ENCODE data around the gene MADCAM1. TPM values are rescaled to one million over a fixed set of nuclear protein-coding genes. Genes with fewer than 3 reads are reported as not detected.

The MADCAM1 gene
- total and polyA plus RNA-seq, 7 experiments from 2014 or later: 0.12 to 1.8 (median 0.61) TPM; not detected in 2

DNA sequence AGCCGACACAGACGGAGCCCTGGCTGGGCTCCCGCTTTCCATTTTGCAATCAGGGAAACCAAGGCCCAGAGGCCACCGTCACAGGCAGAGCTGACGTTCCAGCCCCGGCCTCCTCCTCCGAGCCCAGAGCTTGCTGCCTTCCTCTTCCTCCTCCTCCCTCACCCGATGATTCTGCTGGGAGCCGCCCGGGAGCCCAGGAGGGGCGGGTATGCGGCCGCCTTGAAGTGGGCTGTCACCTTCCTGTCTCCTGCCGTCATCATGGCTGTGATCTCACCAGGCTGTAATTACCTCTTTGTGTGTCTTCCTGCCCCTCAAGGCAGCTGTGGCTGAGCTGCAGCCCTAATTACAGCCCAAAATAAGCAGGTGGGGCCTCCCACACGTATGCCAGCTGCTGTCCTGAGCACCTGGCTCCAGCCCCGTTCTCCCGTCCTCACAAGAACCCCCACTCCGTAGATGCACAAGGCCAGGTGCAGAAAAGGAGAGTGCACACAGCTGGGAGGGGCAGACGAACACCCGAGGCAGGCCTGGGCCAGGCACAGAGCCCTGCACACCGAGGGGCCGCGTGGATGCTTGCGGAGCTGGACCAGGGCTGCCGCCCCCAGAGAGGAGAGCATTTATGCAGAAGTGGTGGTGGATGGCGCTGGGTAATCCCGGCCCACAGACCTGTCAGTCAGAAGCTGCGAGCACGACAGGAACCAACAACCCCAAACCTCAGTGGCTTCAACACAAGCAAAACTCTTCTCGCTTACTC is 15.0 kb downstream of the MADCAM1 start:
- Histone ChIP-seq H3K9me3 (ENCODE audit: control insufficient read depth in 2 of 3, low read length in 3 of 3) (no peaks in the 10 kb centered on the region), H3K27ac (ENCODE audit: low read depth, low read length) (peak overlapping the region; percentile 98), H3K4me3 (ENCODE audit: low read length) (peak overlapping the region; percentile 68), H3K4me1 (ENCODE audit: control insufficient read depth in 2 of 2, insufficient read depth in 2 of 2, low read length in 2 of 2) (peaks cover 36 to 45% of the 10 kb centered on the region in 2 donors), H3K36me3 (ENCODE audit: control insufficient read depth in 2 of 3, insufficient read depth in 3 of 3, low read length in 3 of 3) (peaks cover 0 to 6% (median 0%) of the 10 kb centered on the region in 3 experiments), H3K27me3 (ENCODE audit: control insufficient read depth in 2 of 2, insufficient read depth in 2 of 2, low read length in 2 of 2) (no peaks in the 10 kb centered on the region)
- peak; percentile 73 to 97 (median 96) for DNase-seq
- H3K36me3 Mint-ChIP-seq: peaks cover 0 to 22% (median 3%) of the 10 kb centered on the region in 5 donors
- ATAC-seq: peak; percentile 73
- H3K27ac Mint-ChIP-seq: peak overlapping the region; percentile 93 to 100 (median 98)
- no peaks in the 10 kb centered on the region for H3K27me3 Mint-ChIP-seq
- intact Hi-C loops (cut with micrococcal nuclease): loop anchor here (1.0 to 2.0 kb wide), 9 partner anchors 8 to 286 kb away; partner anchors contain the start of genes CDC34 (in 2 of the 2), BSG (in 1 of the 2) and PTBP1 (in 1 of the 2)
- ChIA-PET CTCF (interaction anchor here (0.5 to 3.9 kb wide), 9 partner anchors 10 to 228 kb away, joined by 3 to 28 read pairs (median 3); partner anchors contain the start of gene CDC34), POLR2A (interaction anchor here (0.7 to 4.0 kb wide), 16 partner anchors 9 to 925 kb away, joined by 3 to 70 read pairs (median 5); partner anchors contain the start of genes BSG, CDC34 and RNF126)
- H3K4me1 Mint-ChIP-seq: peaks cover 34 to 66% (median 45%) of the 10 kb centered on the region in 7 donors
- peaks cover 0 to 4% (median 0%) of the 10 kb centered on the region in 11 donors for H3K9me3 Mint-ChIP-seq
- H3K4me3 Mint-ChIP-seq: peak overlapping the region; percentile 84 to 95 (median 88)

DNA sequence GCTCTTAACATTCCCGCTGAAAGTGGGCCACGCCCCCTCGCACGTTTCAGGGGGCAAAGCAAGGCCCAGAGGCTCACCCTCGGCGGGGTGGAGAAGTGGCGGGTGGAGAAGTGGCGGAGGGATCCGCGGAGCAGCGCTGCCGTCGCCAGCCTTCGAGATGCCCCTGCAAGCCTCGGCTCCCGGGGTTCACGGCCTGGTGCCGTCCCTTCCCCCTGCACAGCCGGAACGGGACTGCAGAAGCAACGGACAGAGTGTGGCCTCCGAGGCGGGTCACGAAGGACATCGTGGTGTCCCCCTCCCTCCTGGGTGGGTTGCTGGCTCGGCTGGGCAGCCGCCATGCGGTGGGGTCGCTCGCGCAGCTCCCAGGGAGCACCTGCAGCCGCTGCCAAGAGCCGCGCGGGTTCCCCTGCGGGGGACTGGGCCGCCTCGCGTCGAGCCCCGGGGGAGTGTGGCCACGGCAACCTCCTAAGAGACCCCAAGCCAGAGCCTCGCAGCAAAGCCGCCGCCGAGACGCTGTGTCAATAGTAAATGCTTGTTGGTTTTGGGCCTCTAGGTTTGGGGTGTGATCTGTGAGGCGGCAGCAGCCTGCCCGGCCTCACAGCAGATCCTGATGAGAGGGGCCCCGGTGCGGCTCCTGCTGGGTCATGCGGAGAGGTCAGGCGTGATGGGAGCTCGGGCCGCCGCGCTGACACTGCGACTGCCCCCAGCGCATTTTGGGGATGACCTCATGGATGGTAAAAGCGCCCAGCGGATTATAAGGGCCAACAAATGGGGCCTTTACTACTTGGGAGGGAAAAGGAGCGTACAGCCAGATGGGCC is 16.5 kb downstream of the MADCAM1 start:
- Mint-ChIP-seq H3K27ac (peak overlapping the region; percentile 93 to 100 (median 98)), H3K27me3 (no peaks in the 10 kb centered on the region), H3K4me1 (peaks cover 36 to 67% (median 47%) of the 10 kb centered on the region in 7 donors), H3K4me3 (peak overlapping the region in 2 of 10 donors; percentile 84 to 87), H3K36me3 (peaks cover 0 to 27% (median 3%) of the 10 kb centered on the region in 5 donors), H3K9me3 (peaks cover 0 to 2% (median 0%) of the 10 kb centered on the region in 11 donors)
- POLR2A ChIA-PET: interaction anchor here (0.7 to 4.0 kb wide), 2 partner anchors 18 to 122 kb away, joined by 3 to 70 read pairs; partner anchors contain the start of gene CDC34
- peak overlapping the region; percentile 98 for H3K27ac ChIP-seq (ENCODE audit: low read depth, low read length)
- intact Hi-C loops (cut with micrococcal nuclease): no loop called here
- no peaks in the 10 kb centered on the region for H3K27me3 ChIP-seq (ENCODE audit: control insufficient read depth in 2 of 2, insufficient read depth in 2 of 2, low read length in 2 of 2)
- CTCF ChIA-PET: no interaction called here
- peaks cover 0 to under 1% (median 0%) of the 10 kb centered on the region in 3 experiments for H3K36me3 ChIP-seq (ENCODE audit: control insufficient read depth in 2 of 3, insufficient read depth in 3 of 3, low read length in 3 of 3)
- peaks cover 34 to 43% of the 10 kb centered on the region in 2 donors for H3K4me1 ChIP-seq (ENCODE audit: control insufficient read depth in 2 of 2, insufficient read depth in 2 of 2, low read length in 2 of 2)
- no peak for ATAC-seq
- no peak for DNase-seq
- no peak overlapping the region for H3K4me3 ChIP-seq (ENCODE audit: low read length)
- H3K9me3 ChIP-seq (ENCODE audit: control insufficient read depth in 2 of 3, low read length in 3 of 3): no peaks in the 10 kb centered on the region

DNA sequence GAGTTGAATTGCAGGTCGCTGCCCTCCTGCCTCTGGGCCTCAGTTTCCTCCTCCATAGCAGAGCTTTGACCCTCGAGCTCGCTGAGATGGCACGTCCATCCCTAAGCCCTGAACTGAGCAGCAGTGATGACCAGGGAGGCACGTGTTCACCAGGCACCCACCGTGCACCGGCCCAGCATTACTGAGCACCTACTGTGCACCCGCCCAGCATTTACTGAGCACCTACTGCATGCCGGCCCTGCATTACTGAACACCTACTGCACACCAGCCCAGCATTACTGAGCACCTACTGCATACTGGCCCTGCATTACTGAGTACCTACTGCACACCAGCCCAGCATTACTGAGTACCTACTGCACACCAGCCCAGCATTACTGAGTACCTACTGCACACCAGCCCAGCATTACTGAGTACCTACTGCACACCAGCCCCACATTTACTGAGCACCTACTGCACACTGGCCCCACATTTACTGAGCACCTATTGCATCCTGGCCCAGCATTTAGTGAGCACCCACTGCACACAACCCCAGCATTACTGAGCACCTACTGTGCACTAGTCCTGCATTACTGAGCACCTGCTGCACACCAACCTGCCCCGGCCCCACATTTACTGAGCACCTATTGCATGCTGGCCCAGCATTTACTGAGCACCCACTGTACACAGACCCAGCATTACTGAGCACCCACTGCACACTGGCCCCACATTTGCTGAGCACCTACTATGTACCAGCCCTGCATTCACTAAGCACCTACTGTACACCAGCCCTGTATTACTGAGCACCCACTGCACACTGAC is 17.3 kb downstream of the MADCAM1 start:
- H3K4me1 Mint-ChIP-seq: peaks cover 31 to 59% (median 42%) of the 10 kb centered on the region in 7 donors
- peak overlapping the region; percentile 98 for H3K27ac ChIP-seq (ENCODE audit: low read depth, low read length)
- peaks cover 0 to 23% (median 3%) of the 10 kb centered on the region in 5 donors for H3K36me3 Mint-ChIP-seq
- no peak overlapping the region for H3K4me3 ChIP-seq (ENCODE audit: low read length)
- ATAC-seq (no peak), DNase-seq (no peak)
- intact Hi-C loops (cut with micrococcal nuclease): no loop called here
- peaks cover 0 to 2% (median 0%) of the 10 kb centered on the region in 11 donors for H3K9me3 Mint-ChIP-seq
- H3K4me3 Mint-ChIP-seq: peak overlapping the region in 1 of 10 donors; percentile 36
- no peaks in the 10 kb centered on the region for H3K36me3 ChIP-seq (ENCODE audit: control insufficient read depth in 2 of 3, insufficient read depth in 3 of 3, low read length in 3 of 3)
- CTCF ChIA-PET: no interaction called here
- H3K4me1 ChIP-seq (ENCODE audit: control insufficient read depth in 2 of 2, insufficient read depth in 2 of 2, low read length in 2 of 2): peaks cover 26 to 35% of the 10 kb centered on the region in 2 donors
- H3K9me3 ChIP-seq (ENCODE audit: control insufficient read depth in 2 of 3, low read length in 3 of 3): no peaks in the 10 kb centered on the region
- POLR2A ChIA-PET: interaction anchor here (0.7 kb wide), 1 partner anchor 121 kb away, joined by 3 read pairs; no protein-coding TSS in a partner anchor
- H3K27me3 Mint-ChIP-seq: no peaks in the 10 kb centered on the region
- no peaks in the 10 kb centered on the region for H3K27me3 ChIP-seq (ENCODE audit: control insufficient read depth in 2 of 2, insufficient read depth in 2 of 2, low read length in 2 of 2)
- peak overlapping the region; percentile 31 to 98 (median 83) for H3K27ac Mint-ChIP-seq

DNA sequence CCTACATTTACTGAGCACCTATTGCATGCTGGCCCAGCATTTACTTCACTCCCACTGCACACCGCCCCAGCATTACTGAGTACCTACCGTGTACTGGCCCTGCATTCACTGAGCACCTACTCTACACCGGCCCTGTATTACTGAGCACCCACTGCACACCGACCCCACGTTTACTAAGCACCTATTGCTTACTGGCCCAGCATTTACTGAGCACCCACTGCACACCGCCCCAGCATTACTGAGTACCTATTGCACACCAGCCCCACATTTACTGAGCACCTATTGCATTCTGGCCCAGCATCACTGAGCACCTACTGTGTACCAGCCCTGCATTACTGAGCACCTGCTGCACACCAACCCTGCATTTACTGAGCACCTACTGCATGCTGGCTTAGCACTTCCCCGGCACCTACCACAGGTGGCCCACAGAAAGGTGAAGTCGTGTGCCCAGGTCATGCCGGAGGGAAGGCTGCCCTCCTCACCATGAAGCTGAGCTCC is 17.9 kb downstream of the MADCAM1 start:
- Mint-ChIP-seq H3K36me3 (peaks cover 0 to 18% (median 0%) of the 10 kb centered on the region in 5 donors), H3K9me3 (peaks cover 0 to 2% (median 0%) of the 10 kb centered on the region in 11 donors), H3K4me3 (peak overlapping the region in 2 of 10 donors; percentile 36 to 41), H3K27ac (peak overlapping the region; percentile 31 to 98 (median 83)), H3K4me1 (peaks cover 25 to 52% (median 36%) of the 10 kb centered on the region in 7 donors), H3K27me3 (no peaks in the 10 kb centered on the region)
- DNase-seq: no peak
- ATAC-seq: no peak
- POLR2A ChIA-PET: interaction anchor here (0.6 kb wide), 1 partner anchor 17 kb away, joined by 4 read pairs; no protein-coding TSS in a partner anchor
- CTCF ChIA-PET: no interaction called here
- peak overlapping the region; percentile 98 for H3K27ac ChIP-seq (ENCODE audit: low read depth, low read length)
- H3K9me3 ChIP-seq (ENCODE audit: control insufficient read depth in 2 of 3, low read length in 3 of 3): no peaks in the 10 kb centered on the region
- H3K36me3 ChIP-seq (ENCODE audit: control insufficient read depth in 2 of 3, insufficient read depth in 3 of 3, low read length in 3 of 3): no peaks in the 10 kb centered on the region
- H3K4me3 ChIP-seq (ENCODE audit: low read length): no peak overlapping the region
- intact Hi-C loops (cut with micrococcal nuclease): no loop called here
- H3K27me3 ChIP-seq (ENCODE audit: control insufficient read depth in 2 of 2, insufficient read depth in 2 of 2, low read length in 2 of 2): no peaks in the 10 kb centered on the region
- peaks cover 21 to 29% of the 10 kb centered on the region in 2 donors for H3K4me1 ChIP-seq (ENCODE audit: control insufficient read depth in 2 of 2, insufficient read depth in 2 of 2, low read length in 2 of 2)

DNA sequence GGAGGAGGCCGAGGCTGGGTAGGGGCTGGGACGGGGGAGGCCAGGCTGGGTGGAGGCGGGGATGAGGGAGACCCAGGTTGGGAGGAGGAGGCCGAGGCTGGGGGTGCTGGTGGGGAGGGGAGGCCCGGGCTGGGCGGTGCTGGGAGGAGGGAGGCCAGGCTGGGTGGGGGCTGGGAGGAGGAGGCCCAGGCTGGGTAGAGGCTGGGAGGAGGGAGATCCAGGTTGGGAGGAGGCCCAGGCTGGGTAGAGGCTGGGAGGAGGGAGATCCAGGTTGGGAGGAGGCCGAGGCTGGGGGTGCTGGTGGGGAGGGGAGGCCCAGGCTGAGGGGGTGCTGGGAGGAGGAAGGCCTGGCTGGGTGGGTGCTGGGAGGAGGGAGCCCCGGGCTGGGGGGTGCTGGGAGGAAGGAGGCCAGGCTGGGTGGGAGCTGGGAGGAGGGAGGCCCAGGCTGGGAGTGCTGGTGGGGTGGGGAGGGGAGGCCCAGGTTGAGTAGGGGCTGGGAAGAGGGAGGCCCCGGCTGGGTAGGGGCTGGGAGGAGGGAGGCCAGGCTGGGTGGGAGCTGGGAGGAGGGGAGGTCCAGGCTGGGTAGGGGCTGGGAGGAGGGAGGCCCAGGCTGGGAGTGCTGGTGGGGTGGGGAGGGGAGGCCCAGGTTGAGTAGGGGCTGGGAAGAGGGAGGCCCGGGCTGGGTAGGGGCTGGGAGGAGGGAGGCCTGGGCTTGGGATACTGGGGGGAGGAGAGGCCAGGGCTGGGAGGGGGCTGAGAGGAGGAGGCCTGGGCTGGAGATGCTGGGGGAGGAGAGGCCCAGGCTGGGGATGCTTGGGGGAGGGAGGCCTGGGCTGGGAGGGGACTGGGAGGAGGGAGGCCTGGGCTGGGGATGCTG is 21.7 kb downstream of the MADCAM1 start:
- Mint-ChIP-seq H3K27ac (peak overlapping the region in 1 of 9 donors; percentile 28), H3K9me3 (no peaks in the 10 kb centered on the region), H3K4me3 (no peak overlapping the region), H3K36me3 (peaks cover 0 to 15% (median 0%) of the 10 kb centered on the region in 5 donors), H3K4me1 (peaks cover 5 to 34% (median 20%) of the 10 kb centered on the region in 7 donors), H3K27me3 (no peaks in the 10 kb centered on the region)
- intact Hi-C loops (cut with micrococcal nuclease): no loop called here
- Histone ChIP-seq H3K9me3 (ENCODE audit: control insufficient read depth in 2 of 3, low read length in 3 of 3) (no peaks in the 10 kb centered on the region), H3K4me3 (ENCODE audit: low read length) (no peak overlapping the region), H3K4me1 (ENCODE audit: control insufficient read depth in 2 of 2, insufficient read depth in 2 of 2, low read length in 2 of 2) (no peaks in the 10 kb centered on the region), H3K36me3 (ENCODE audit: control insufficient read depth in 2 of 3, insufficient read depth in 3 of 3, low read length in 3 of 3) (no peaks in the 10 kb centered on the region), H3K27ac (ENCODE audit: low read depth, low read length) (peak overlapping the region; percentile 45), H3K27me3 (ENCODE audit: control insufficient read depth in 2 of 2, insufficient read depth in 2 of 2, low read length in 2 of 2) (no peaks in the 10 kb centered on the region)
- ATAC-seq (no peak), DNase-seq (no peak)
- ChIA-PET POLR2A (interaction anchor here (1.5 to 4.7 kb wide), 3 partner anchors 7 to 14 kb away, joined by 8 to 17 read pairs (median 16); partner anchors contain the start of gene CDC34), CTCF (interaction anchor here (3.8 kb wide), 1 partner anchor 14 kb away, joined by 14 read pairs; the partner anchor contains the start of gene CDC34)
